Hepatocyte (in vitro differentiated cells): ENCODE measurements around the gene ABCA9. TPM values are rescaled to one million over a fixed set of nuclear protein-coding genes. Genes with fewer than 3 reads are reported as not detected.

Source experiments
- DNase-seq: peaks from one replicate; pipeline ENCODE4 v3.0.0-alpha.2; 2016; ENCODE audit warnings: low spot score
- H2AFZ ChIP-seq: fragments of 200-600 bp; sonication (generic); 2 replicates; pipeline ENCODE4 v1.6.0; 2016; ENCODE audit warnings: antibody characterized with exemption, mild to moderate bottlenecking
- H3K27ac ChIP-seq: fragments of 200-600 bp; sonication (generic); 2 replicates; pipeline ENCODE4 v1.5.1; 2016; ENCODE audit warnings: mild to moderate bottlenecking
- H3K27me3 ChIP-seq: fragments of 200-600 bp; sonication (generic); 2 replicates; pipeline ENCODE4 v1.6.1; 2016
- H3K36me3 ChIP-seq: fragments of 200-600 bp; sonication (generic); replicated peaks from 2 replicates; pipeline ENCODE4 v1.5.1; 2016; ENCODE audit warnings: low read depth; ENCODE audit not compliant: insufficient read depth
- H3K4me1 ChIP-seq: fragments of 200-600 bp; sonication (generic); 2 replicates; pipeline ENCODE4 v1.5.1; 2016; ENCODE audit warnings: mild to moderate bottlenecking, moderate library complexity; ENCODE audit not compliant: insufficient read depth
- H3K4me2 ChIP-seq: fragments of 200-600 bp; sonication (generic); 2 replicates; pipeline ENCODE4 v1.6.0; 2016
- H3K4me3 ChIP-seq: fragments of 200-600 bp; sonication (generic); 2 replicates; pipeline ENCODE4 v1.5.1; 2016; ENCODE audit warnings: mild to moderate bottlenecking
- H3K79me2 ChIP-seq: fragments of 200-600 bp; sonication (generic); 2 replicates; pipeline ENCODE4 v1.6.0; 2017; ENCODE audit warnings: mild to moderate bottlenecking
- H3K9me2 ChIP-seq: fragments of 200-600 bp; sonication (generic); replicated peaks from 2 replicates; pipeline ENCODE4 v1.6.0; 2017; ENCODE audit warnings: mild to moderate bottlenecking; ENCODE audit not compliant: insufficient read depth
- H3K9me3 ChIP-seq: fragments of 200-600 bp; sonication (generic); 2 replicates; pipeline ENCODE4 v1.5.1; 2016; ENCODE audit warnings: low read depth, mild to moderate bottlenecking
- H4K20me1 ChIP-seq: fragments of 200-600 bp; sonication (generic); 2 replicates; pipeline ENCODE4 v1.6.0; 2016; ENCODE audit warnings: mild to moderate bottlenecking; ENCODE audit not compliant: insufficient read depth, poor library complexity, severe bottlenecking
- CTCF ChIP-seq: fragments of 200-600 bp; sonication (generic); IDR thresholded peaks from 2 replicates; pipeline ENCODE4 v1.5.1; 2016; ENCODE audit warnings: antibody characterized with exemption, mild to moderate bottlenecking; ENCODE audit not compliant: poor library complexity
- EZH2 ChIP-seq: fragments of 200-600 bp; sonication (generic); IDR thresholded peaks from 2 replicates; pipeline ENCODE4 v1.6.1; 2016; ENCODE audit warnings: antibody characterized with exemption, mild to moderate bottlenecking, borderline replicate concordance
- EZH2phosphoT487 ChIP-seq: fragments of 200-600 bp; sonication (generic); IDR thresholded peaks from one replicate; pipeline ENCODE4 v1.6.1; 2018; ENCODE audit warnings: antibody characterized with exemption, mild to moderate bottlenecking, low read depth, moderate library complexity; ENCODE audit not compliant: unreplicated experiment, severe bottlenecking
- WGBS: methylation state at CpG from one replicate; pipeline ENCODE4 v1.1.6; 2016; ENCODE audit warnings: low lambda C conversion rate; ENCODE audit errors: missing lambda C conversion rate; 5-methylcytosine and 5-hydroxymethylcytosine counted together
- polyA plus RNA-seq: library from polyadenylated mRNA; unstranded; fragments of >200 nt; fragmentation: Nextera tagmentation; extraction: Ambion mirVana; gene quantifications from 2 replicates; pipeline ENCODE4 v1.2.1, GENCODE V29; 2016
- total RNA-seq: library from RNA; depleted of rRNA; stranded (reverse); fragments of >200 nt; gene quantifications from 2 replicates; pipeline ENCODE4 v1.2.3, GENCODE V29; 2014

The ABCA9 gene
- total and polyA plus RNA-seq, 2 experiments from 2014 or later = 0.34 to 0.60 TPM

GRCh38 chr17:68981288-68981687, 79.4 kb downstream of the ABCA9 start:
- Histone ChIP-seq H3K9me3 (no peaks in the 10 kb centered on the region), H3K4me2 (peak overlapping the region; percentile 10), H2AFZ (no peak overlapping the region), H3K4me1 (no peaks in the 10 kb centered on the region), H3K79me2 (no peaks in the 10 kb centered on the region), H3K36me3 (no peaks in the 10 kb centered on the region), H3K27me3 (no peaks in the 10 kb centered on the region), H3K9me2 (no peaks in the 10 kb centered on the region), H3K27ac (no peak overlapping the region), H3K4me3 (no peak overlapping the region), H4K20me1 (no peaks in the 10 kb centered on the region)
- no peak for DNase-seq
- 56% methylated on average over 2 of the region's 2 CpGs for WGBS
- TF ChIP-seq CTCF (no peak), EZH2phosphoT487 (no peak), EZH2 (no peak)

GRCh38 chr17:68973098-68973846, 87.5 kb downstream of the ABCA9 start:
- no peak overlapping the region for H3K4me2 ChIP-seq
- H3K27ac ChIP-seq = no peak overlapping the region
- H3K36me3 ChIP-seq = no peaks in the 10 kb centered on the region
- 60% methylated on average over 3 of the region's 3 CpGs for WGBS
- H3K27me3 ChIP-seq = no peaks in the 10 kb centered on the region
- H3K9me3 ChIP-seq = no peaks in the 10 kb centered on the region
- no peaks in the 10 kb centered on the region for H3K4me1 ChIP-seq
- H3K4me3 ChIP-seq = no peak overlapping the region
- no peaks in the 10 kb centered on the region for H3K9me2 ChIP-seq
- TF ChIP-seq EZH2 = no peak
- TF ChIP-seq CTCF = no peak
- no peak for TF ChIP-seq EZH2phosphoT487
- no peak for DNase-seq
- H4K20me1 ChIP-seq = no peaks in the 10 kb centered on the region
- H3K79me2 ChIP-seq = no peaks in the 10 kb centered on the region
- H2AFZ ChIP-seq = no peak overlapping the region

- TF ChIP-seq CTCF = peak; percentile 70
- no peak for TF ChIP-seq EZH2phosphoT487
- no peak for TF ChIP-seq EZH2
- peak; percentile 47 for DNase-seq
- Histone ChIP-seq H3K79me2 (no peaks in the 10 kb centered on the region), H4K20me1 (no peaks in the 10 kb centered on the region), H3K9me3 (no peaks in the 10 kb centered on the region), H3K4me1 (no peaks in the 10 kb centered on the region), H3K4me2 (no peak overlapping the region), H3K27me3 (no peaks in the 10 kb centered on the region), H3K9me2 (no peaks in the 10 kb centered on the region), H3K36me3 (no peaks in the 10 kb centered on the region), H3K27ac (no peak overlapping the region), H3K4me3 (no peak overlapping the region), H2AFZ (no peak overlapping the region)
- 57% methylated on average over 4 of the region's 4 CpGs for WGBS
These were observed 88.5 kb downstream of the ABCA9 start for GRCh38 chr17:68972119-68972704.
